HG03196 (cell line): ENCODE measurements around the gene SLC13A3.

Source experiments
- ATAC-seq: cut with Tn5 transposase; IDR thresholded peaks from one replicate; pipeline ENCODE4 v1.9.1; 2021; ENCODE audit not compliant: unreplicated experiment

Gene SLC13A3

GRCh38 chr20:46606817-46607190 lies 44.5 kb downstream of the SLC13A3 start:
- ATAC-seq, result no peak

- no peak for ATAC-seq
These were observed 45.1 kb downstream of the SLC13A3 start for GRCh38 chr20:46605978-46606816.

GRCh38 chr20:46605181-46605580 lies 46.1 kb downstream of the SLC13A3 start:
- no peak for ATAC-seq

- ATAC-seq, result no peak
These were observed 46.6 kb downstream of the SLC13A3 start for GRCh38 chr20:46604551-46605133.

GRCh38 chr20:46602429-46602828 lies 48.8 kb downstream of the SLC13A3 start:
- ATAC-seq, result no peak

- no peak for ATAC-seq
These were observed 49.6 kb downstream of the SLC13A3 start for GRCh38 chr20:46601603-46602122.

GRCh38 chr20:46600286-46600752 lies 50.9 kb downstream of the SLC13A3 start:
- ATAC-seq, result no peak

GRCh38 chr20:46599227-46599987 lies 51.9 kb downstream of the SLC13A3 start:
- ATAC-seq, result no peak

- no peak for ATAC-seq
These were observed 55.3 kb downstream of the SLC13A3 start for GRCh38 chr20:46595933-46596332.

GRCh38 chr20:46594725-46595124 lies 56.5 kb downstream of the SLC13A3 start:
- ATAC-seq, result no peak

GRCh38 chr20:46592580-46593362 lies 58.5 kb downstream of the SLC13A3 start:
- no peak for ATAC-seq

GRCh38 chr20:46590443-46590842 lies 60.8 kb downstream of the SLC13A3 start:
- ATAC-seq, result no peak

- ATAC-seq, result no peak
These were observed 62.4 kb downstream of the SLC13A3 start for GRCh38 chr20:46588532-46589511.

GRCh38 chr20:46587986-46588385 lies 63.3 kb downstream of the SLC13A3 start:
- ATAC-seq, result no peak

GRCh38 chr20:46586724-46587123 lies 64.5 kb downstream of the SLC13A3 start:
- no peak for ATAC-seq

- ATAC-seq, result no peak
These were observed 66.8 kb downstream of the SLC13A3 start for GRCh38 chr20:46584508-46584907.

- no peak for ATAC-seq
These were observed 67.6 kb downstream of the SLC13A3 start for GRCh38 chr20:46583411-46584214.

GRCh38 chr20:46582648-46583047 lies 68.6 kb downstream of the SLC13A3 start:
- ATAC-seq, result no peak

GRCh38 chr20:46581391-46581790 lies 69.9 kb downstream of the SLC13A3 start:
- no peak for ATAC-seq
